Kidney (tissue), 14 donors: ENCODE results near the gene SH2D2A. TPM values are rescaled to one million over a fixed set of nuclear protein-coding genes. Genes with fewer than 3 reads are reported as not detected.

Experiments
- DNase-seq, 5 donors: peaks; one replicate each; pipeline ENCODE4 v3.0.0-alpha.2; 2013 to 2020
- FAIRE-seq: peaks from 2 replicates; lab custom pipeline; 2012; peaks lifted over from hg19 to GRCh38; lab: Jason Lieb, UNC
- H3K27ac ChIP-seq, 2 donors: one replicate each; pipeline ENCODE4 v1.7.0; 2013; ENCODE audit warnings: low read depth in 2 of 2, low read length in 2 of 2, inconsistent platforms in 1 of 2
- H3K27me3 ChIP-seq: one replicate; pipeline ENCODE4 v1.7.1; 2013; ENCODE audit warnings: low read length, inconsistent platforms; ENCODE audit not compliant: control insufficient read depth, insufficient read depth
- H3K36me3 ChIP-seq, 3 donors: one replicate each; pipeline versions ENCODE4 v1.7.0 to v1.7.1; 2013; ENCODE audit warnings: low read length in 3 of 3, control low read depth in 1 of 3, inconsistent platforms in 1 of 3; ENCODE audit not compliant: insufficient read depth in 3 of 3, control insufficient read depth in 2 of 3
- H3K4me1 ChIP-seq, 3 donors: one replicate each; pipeline versions ENCODE4 v1.7.0 to v1.7.1; 2013; ENCODE audit warnings: low read length in 3 of 3, inconsistent platforms in 1 of 3, low read depth in 1 of 3; ENCODE audit not compliant: control insufficient read depth in 2 of 3, insufficient read depth in 2 of 3
- H3K4me3 ChIP-seq, 3 donors: one replicate each; pipeline versions ENCODE4 v1.7.0 to v1.8.1; 2013; ENCODE audit warnings: low read length in 3 of 3, control low read depth in 1 of 3, inconsistent platforms in 1 of 3
- H3K9ac ChIP-seq, 3 donors: one replicate each; pipeline versions ENCODE4 v1.7.0 to v1.7.1; 2013; ENCODE audit warnings: low read length in 3 of 3, control low read depth in 1 of 3, inconsistent platforms in 1 of 3
- H3K9me3 ChIP-seq, 3 donors: one replicate each; pipeline versions ENCODE4 v1.7.0 to v1.7.1; 2013; ENCODE audit warnings: low read length in 3 of 3, control low read depth in 1 of 3, inconsistent platforms in 1 of 3; ENCODE audit not compliant: control insufficient read depth in 2 of 3, insufficient read depth in 1 of 3
- CTCF ChIP-seq: IDR thresholded peaks from 3 replicates; pipeline ENCODE4 v1.5.1; 2012; ENCODE audit warnings: mild to moderate bottlenecking, moderate library complexity, borderline replicate concordance; ENCODE audit not compliant: insufficient read depth; ENCODE audit errors: extremely low read depth
- intact Hi-C: fragments of 100-400 bp; cut with DNase I; formaldehyde crosslinking; loops from one replicate; pipeline ENCODE4 v1.11.1; 2022
- polyA plus RNA-seq: library from polyadenylated mRNA; stranded (reverse); fragments of 350-450 nt; fragmentation: Illumina TruSeq; extraction: RNeasy Lipid Tissue Mini Kit (QIAGEN cat#74804); gene quantifications from one replicate; pipeline ENCODE4 v1.2.3, GENCODE V29; 2014; ENCODE audit warnings: low read depth, low replicate concordance; ENCODE audit not compliant: insufficient read depth
- total RNA-seq: library from RNA; stranded (reverse); fragmentation: NEBNext Ultra II Directional; extraction: Animal tissue kit (Norgen Biotek cat#: 25700); gene quantifications from one replicate; pipeline ENCODE4 v1.2.1, GENCODE V29; 2021
- donor health status: control.
- donor health status: control.
- donor health status: control.
- donor health status: control.
- donor health status: control.
- donor health status: DM: yes; HTN: yes; CAD: no.
- donor health status: Normal renal cell carcinoma (clear cell type).

Gene SH2D2A
- total and polyA plus RNA-seq, 2 donors from 2014 or later = 0.32 to 4.3 TPM

- H3K27me3 ChIP-seq = no peaks in the 10 kb centered on the region
- no peak overlapping the region for H3K4me3 ChIP-seq
- peak in 4 of 5 donors; percentile 54 to 96 (median 72) for DNase-seq
- TF ChIP-seq CTCF = no peak
- no peak for FAIRE-seq
- no peaks in the 10 kb centered on the region for H3K9me3 ChIP-seq
- H3K4me1 ChIP-seq = peaks cover 0 to 5% (median 0%) of the 10 kb centered on the region in 3 donors
- H3K27ac ChIP-seq = peak overlapping the region in 1 of 2 donors; percentile 24
- peaks cover 0 to 8% (median 5%) of the 10 kb centered on the region in 3 donors for H3K36me3 ChIP-seq
- intact Hi-C loops = no loop called here
- no peak overlapping the region for H3K9ac ChIP-seq
Measured at GRCh38 chr1:156805766-156806511, 10.7 kb downstream of the SH2D2A start.

- no peak for TF ChIP-seq CTCF
- Histone ChIP-seq H3K27ac (no peak overlapping the region), H3K9me3 (no peaks in the 10 kb centered on the region), H3K36me3 (peaks cover 0 to 14% (median 13%) of the 10 kb centered on the region in 3 donors), H3K27me3 (no peaks in the 10 kb centered on the region), H3K4me1 (peaks cover 0 to 5% (median 0%) of the 10 kb centered on the region in 3 donors), H3K4me3 (no peak overlapping the region), H3K9ac (no peak overlapping the region)
- no peak for FAIRE-seq
- intact Hi-C loops = no loop called here
- DNase-seq = peak in 4 of 5 donors; percentile 62 to 73 (median 67)
Measured at GRCh38 chr1:156804572-156805243, 11.9 kb downstream of the SH2D2A start.

GRCh38 chr1:156804026-156804425 is 12.6 kb downstream of the SH2D2A start:
- H3K36me3 ChIP-seq = peaks cover 4 to 18% (median 16%) of the 10 kb centered on the region in 3 donors
- no peaks in the 10 kb centered on the region for H3K9me3 ChIP-seq
- DNase-seq (no peak), FAIRE-seq (no peak)
- H3K27ac ChIP-seq = no peak overlapping the region
- intact Hi-C loops = no loop called here
- H3K4me1 ChIP-seq = peaks cover 0 to 5% (median 0%) of the 10 kb centered on the region in 3 donors
- H3K4me3 ChIP-seq = no peak overlapping the region
- H3K9ac ChIP-seq = no peak overlapping the region
- no peaks in the 10 kb centered on the region for H3K27me3 ChIP-seq
- no peak for TF ChIP-seq CTCF
